Pancreas (tissue), 10 donors: Measurements from ENCODE around the gene ELL2. TPM values are rescaled to one million over a fixed set of nuclear protein-coding genes. Genes with fewer than 3 reads are reported as not detected.

Experiments used
- ATAC-seq, 4 donors: fragments of 200-7000 bp; cut with Tn5 transposase; one replicate each; pipeline versions ENCODE4 v1.8.0 to v1.9.1; 2020; ENCODE audit warnings: mild to moderate bottlenecking in 4 of 4, moderate library complexity in 4 of 4
- DNase-seq, 6 donors: peaks; one replicate each; pipeline ENCODE4 v3.0.0-alpha.2; 2020
- FAIRE-seq: peaks from 2 replicates; lab custom pipeline; 2012; peaks lifted over from hg19 to GRCh38; lab: Jason Lieb, UNC
- H3K27ac ChIP-seq, 4 donors: fragments of 200-600 bp; sonication (generic); 1 replicate in 3 of 4; 2 replicates in 1 of 4; pipeline versions ENCODE4 v1.5.0 to v1.8.0; 2020
- H3K27me3 ChIP-seq, 4 donors: fragments of 200-600 bp; one replicate each; pipeline ENCODE4 v1.8.0; 2021
- H3K36me3 ChIP-seq, 3 donors: fragments of 200-600 bp; sonication (generic) in 1 of 3; one replicate each; pipeline versions ENCODE4 v1.5.0 to v1.8.0; 2020 to 2021
- H3K4me1 ChIP-seq, 3 donors: fragments of 200-600 bp; one replicate each; pipeline ENCODE4 v1.8.0; 2021
- H3K4me3 ChIP-seq, 4 donors: fragments of 200-600 bp; sonication (generic) in 2 of 4; one replicate each; pipeline versions ENCODE4 v1.5.0 to v1.8.0; 2020 to 2021
- H3K9me3 ChIP-seq, 4 donors: fragments of 200-600 bp; one replicate each; pipeline ENCODE4 v1.8.0; 2021
- CTCF ChIP-seq, 4 donors: fragments of 200-600 bp; sonication (generic) in 3 of 4; IDR thresholded peaks; one replicate each; pipeline versions ENCODE4 v1.5.0 to v1.8.0; 2021; ENCODE audit warnings: antibody characterized with exemption in 4 of 4
- WGBS, 2 donors: extraction: QIAGEN DNeasy Blood & Tissue Kit; methylation state at CpG; one replicate each; pipeline ENCODE4 v1.1.7; 2013; 5-methylcytosine and 5-hydroxymethylcytosine counted together
- intact Hi-C, 3 donors: fragments of 100-400 bp; cut with DNase I; formaldehyde crosslinking; loops; one replicate each; pipeline versions ENCODE4 v1.11.1 to v1.14.2; 2022
- polyA plus RNA-seq, 2 donors: library from polyadenylated mRNA; stranded (reverse); fragments of 200-250 nt; gene quantifications; one replicate each; pipeline ENCODE4 v1.2.3, GENCODE V29; 2013
- total RNA-seq, 6 donors: library from RNA; stranded (reverse); fragmentation: NEBNext Ultra II Directional in 4 of 6; extraction: Animal tissue kit (Norgen Biotek cat#: 25700) in 4 of 6; gene quantifications; one replicate each; pipeline versions ENCODE4 v1.2.1 to v1.2.4, GENCODE V29; 2021 to 2023
- donor health status: healthy with polysubstance abuse.
- donor health status: DM: no; HTN: no; CAD: no; lungs with moderate emphysema.
- donor health status: DM: no; HTN: no; CAD: no.
- donor health status: control.
- donor health status: control.
- donor health status: Bipolar disorder and iron deficiency.
- donor health status: DM: yes; HTN: yes; CAD: no.
- donor health status: DM: no; HTN: no; CAD: no.
- donor health status: DM: no; HTN: no; CAD: no.
- donor health status: DM: yes; HTN: yes; CAD: no.

Gene ELL2
- total and polyA plus RNA-seq, 8 donors = 21.0 to 92.8 (median 76.8) TPM

GRCh38 chr5:95863383-95863757, 98.3 kb downstream of the ELL2 start:
- H3K4me1 ChIP-seq = peaks cover 14 to 39% (median 15%) of the 10 kb centered on the region in 3 donors
- H3K36me3 ChIP-seq = no peaks in the 10 kb centered on the region
- no peaks in the 10 kb centered on the region for H3K27me3 ChIP-seq
- no peak for FAIRE-seq
- peak in 1 of 6 donors; percentile 53 for DNase-seq
- no peaks in the 10 kb centered on the region for H3K9me3 ChIP-seq
- peak in 3 of 4 donors; percentile 8 to 16 (median 11) for ATAC-seq
- WGBS, 2 donors = 55 to 65% methylated on average over 4 of the region's 4 CpGs
- H3K4me3 ChIP-seq = no peak overlapping the region
- TF ChIP-seq CTCF (IDR thresholded peaks at IDR 0.05) = no peak
- peak overlapping the region in 2 of 4 donors; percentile 46 to 81 for H3K27ac ChIP-seq
- intact Hi-C loops = loop anchor here in 2 of 3 donors (10.0 kb wide), 1 partner anchor 471 kb away; no protein-coding TSS in a partner anchor

GRCh38 chr5:95862671-95863382, 98.8 kb downstream of the ELL2 start:
- DNase-seq = peak in 1 of 6 donors; percentile 44
- no peak for TF ChIP-seq CTCF (IDR thresholded peaks at IDR 0.05)
- intact Hi-C loops = loop anchor here in 2 of 3 donors (10.0 kb wide), 1 partner anchor 472 kb away; no protein-coding TSS in a partner anchor
- no peak overlapping the region for H3K4me3 ChIP-seq
- peak in 3 of 4 donors; percentile 13 to 30 (median 15) for ATAC-seq
- peaks cover 19 to 44% (median 21%) of the 10 kb centered on the region in 3 donors for H3K4me1 ChIP-seq
- 23 to 24% methylated on average over 8 of the region's 8 CpGs for WGBS, 2 donors
- H3K9me3 ChIP-seq = no peaks in the 10 kb centered on the region
- H3K27ac ChIP-seq = peak overlapping the region in 2 of 4 donors; percentile 46 to 81
- H3K27me3 ChIP-seq = no peaks in the 10 kb centered on the region
- FAIRE-seq = no peak
- H3K36me3 ChIP-seq = no peaks in the 10 kb centered on the region

GRCh38 chr5:95861864-95862561, 99.6 kb downstream of the ELL2 start:
- H3K36me3 ChIP-seq = no peaks in the 10 kb centered on the region
- H3K27me3 ChIP-seq = no peaks in the 10 kb centered on the region
- FAIRE-seq (no peak), DNase-seq (no peak), ATAC-seq (no peak)
- H3K4me3 ChIP-seq = no peak overlapping the region
- H3K27ac ChIP-seq = peak overlapping the region in 2 of 4 donors; percentile 55 to 81
- H3K4me1 ChIP-seq = peaks cover 26 to 52% (median 27%) of the 10 kb centered on the region in 3 donors
- intact Hi-C loops = loop anchor here in 2 of 3 donors (10.0 kb wide), 1 partner anchor 473 kb away; no protein-coding TSS in a partner anchor
- 69 to 76% methylated on average over 8 of the region's 8 CpGs for WGBS, 2 donors
- H3K9me3 ChIP-seq = no peaks in the 10 kb centered on the region
- TF ChIP-seq CTCF (IDR thresholded peaks at IDR 0.05) = no peak

- no peak for TF ChIP-seq CTCF (IDR thresholded peaks at IDR 0.05)
- WGBS, 2 donors = 53 to 58% methylated on average over 14 of the region's 14 CpGs
- no peak overlapping the region for H3K4me3 ChIP-seq
- H3K27ac ChIP-seq = peak overlapping the region in 2 of 4 donors; percentile 55 to 81
- no peaks in the 10 kb centered on the region for H3K36me3 ChIP-seq
- no peaks in the 10 kb centered on the region for H3K27me3 ChIP-seq
- ATAC-seq = peak in 3 of 4 donors; percentile 3 to 50 (median 39)
- H3K4me1 ChIP-seq = peaks cover 26 to 55% (median 30%) of the 10 kb centered on the region in 3 donors
- DNase-seq = peak in 2 of 6 donors; percentile 43 to 66
- no peaks in the 10 kb centered on the region for H3K9me3 ChIP-seq
- intact Hi-C loops = loop anchor here in 2 of 3 donors (10.0 kb wide), 1 partner anchor 473 kb away; no protein-coding TSS in a partner anchor
- FAIRE-seq = no peak
Measured at GRCh38 chr5:95861221-95861863, 100.3 kb downstream of the ELL2 start.
